C4-2B (cell line): ENCODE measurements around the gene SERP2.

Experiments used
- H3K27ac ChIP-seq: fragments of 450-650 bp; 2 replicates; pipeline ENCODE4 v1.5.1; 2017
- ZFX ChIP-seq: fragments of 450-650 bp; IDR thresholded peaks from 2 replicates; pipeline ENCODE4 v1.6.1; 2017
- TF ChIP-seq, protein P1 (sequence below): fragments of 450-650 bp; conservative IDR thresholded peaks from 2 replicates; pipeline ENCODE4 v1.5.1; 2017; ENCODE audit warnings: mild to moderate bottlenecking

The SERP2 gene

DNA sequence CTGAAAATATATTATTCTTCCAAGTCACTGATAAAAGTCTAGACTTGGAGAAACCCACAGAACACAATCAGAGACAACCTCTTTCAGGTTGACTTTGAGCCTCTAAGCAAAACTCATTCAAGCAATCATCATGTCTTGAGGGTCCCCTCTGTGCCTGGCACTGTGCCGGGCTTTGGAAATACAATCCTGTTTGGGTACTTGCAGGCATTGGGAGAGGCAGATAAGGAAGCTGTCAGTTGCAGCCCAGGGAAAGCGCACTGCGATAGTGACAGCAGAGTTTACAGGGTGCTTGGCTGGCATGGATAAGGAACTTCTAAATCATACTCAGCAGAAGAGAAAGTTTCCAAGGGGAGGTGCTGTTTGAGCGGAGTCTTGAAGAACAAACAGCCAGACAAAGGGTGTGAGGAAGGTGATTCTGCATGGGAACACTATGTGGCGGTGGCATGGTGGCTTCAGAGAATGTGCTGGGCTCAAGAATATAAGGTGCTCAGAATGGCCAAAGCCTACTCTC lies 9.1 kb downstream of the SERP2 start:
- TF ChIP-seq, protein P1, sequence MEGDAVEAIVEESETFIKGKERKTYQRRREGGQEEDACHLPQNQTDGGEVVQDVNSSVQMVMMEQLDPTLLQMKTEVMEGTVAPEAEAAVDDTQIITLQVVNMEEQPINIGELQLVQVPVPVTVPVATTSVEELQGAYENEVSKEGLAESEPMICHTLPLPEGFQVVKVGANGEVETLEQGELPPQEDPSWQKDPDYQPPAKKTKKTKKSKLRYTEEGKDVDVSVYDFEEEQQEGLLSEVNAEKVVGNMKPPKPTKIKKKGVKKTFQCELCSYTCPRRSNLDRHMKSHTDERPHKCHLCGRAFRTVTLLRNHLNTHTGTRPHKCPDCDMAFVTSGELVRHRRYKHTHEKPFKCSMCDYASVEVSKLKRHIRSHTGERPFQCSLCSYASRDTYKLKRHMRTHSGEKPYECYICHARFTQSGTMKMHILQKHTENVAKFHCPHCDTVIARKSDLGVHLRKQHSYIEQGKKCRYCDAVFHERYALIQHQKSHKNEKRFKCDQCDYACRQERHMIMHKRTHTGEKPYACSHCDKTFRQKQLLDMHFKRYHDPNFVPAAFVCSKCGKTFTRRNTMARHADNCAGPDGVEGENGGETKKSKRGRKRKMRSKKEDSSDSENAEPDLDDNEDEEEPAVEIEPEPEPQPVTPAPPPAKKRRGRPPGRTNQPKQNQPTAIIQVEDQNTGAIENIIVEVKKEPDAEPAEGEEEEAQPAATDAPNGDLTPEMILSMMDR, result no peak
- TF ChIP-seq ZFX, result no peak
- no peak overlapping the region for H3K27ac ChIP-seq

DNA sequence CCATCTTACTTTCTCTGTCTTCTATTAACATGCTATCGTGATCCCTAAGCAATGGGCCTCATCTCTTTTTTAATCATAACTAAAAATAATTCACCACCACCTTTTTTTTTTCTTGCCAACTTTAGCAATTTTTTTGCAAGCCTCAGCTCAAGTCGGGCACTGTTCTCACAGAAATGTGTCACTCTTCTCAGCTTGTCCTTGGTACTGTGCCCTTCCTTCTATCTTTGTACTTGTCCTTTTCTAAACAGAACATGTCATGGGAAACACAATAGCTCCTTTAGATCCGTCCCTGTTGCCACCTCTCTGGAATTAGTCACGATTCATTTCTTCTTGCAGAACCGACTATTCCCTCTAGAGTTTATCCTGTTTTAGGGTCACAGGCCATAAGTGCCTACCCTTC lies 10.3 kb downstream of the SERP2 start:
- no peak overlapping the region for H3K27ac ChIP-seq
- TF ChIP-seq, protein P1, result no peak
- TF ChIP-seq ZFX, result no peak

- no peak overlapping the region for H3K27ac ChIP-seq
- TF ChIP-seq, protein P1, result no peak
- TF ChIP-seq ZFX, result no peak
Measured at GRCh38 chr13:44384778-44385177, 11.2 kb downstream of the SERP2 start.

DNA sequence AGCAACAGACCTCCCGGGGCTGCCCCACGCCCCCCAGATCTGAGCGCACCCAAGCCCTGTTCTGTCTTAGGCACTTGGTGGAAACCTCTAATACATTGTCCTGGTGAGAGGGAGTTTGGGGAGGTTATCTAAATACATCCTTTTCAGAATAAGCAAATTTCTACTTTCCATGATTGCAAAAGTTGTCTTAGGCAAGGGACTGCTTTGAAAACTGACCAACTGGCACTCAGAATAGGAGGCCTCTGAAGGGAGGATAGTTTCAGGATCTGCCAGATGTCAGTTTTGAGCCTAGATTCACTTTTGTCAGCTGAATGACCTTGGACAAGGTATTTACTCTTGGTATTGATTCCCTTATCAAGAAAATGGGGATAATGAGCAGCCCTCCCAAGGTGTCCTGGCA lies 11.8 kb downstream of the SERP2 start:
- no peak overlapping the region for H3K27ac ChIP-seq
- no peak for TF ChIP-seq ZFX
- TF ChIP-seq, protein P1, result no peak

GRCh38 chr13:44385847-44386246 lies 12.2 kb downstream of the SERP2 start:
- no peak overlapping the region for H3K27ac ChIP-seq
- no peak for TF ChIP-seq ZFX
- TF ChIP-seq, protein P1, result no peak

DNA sequence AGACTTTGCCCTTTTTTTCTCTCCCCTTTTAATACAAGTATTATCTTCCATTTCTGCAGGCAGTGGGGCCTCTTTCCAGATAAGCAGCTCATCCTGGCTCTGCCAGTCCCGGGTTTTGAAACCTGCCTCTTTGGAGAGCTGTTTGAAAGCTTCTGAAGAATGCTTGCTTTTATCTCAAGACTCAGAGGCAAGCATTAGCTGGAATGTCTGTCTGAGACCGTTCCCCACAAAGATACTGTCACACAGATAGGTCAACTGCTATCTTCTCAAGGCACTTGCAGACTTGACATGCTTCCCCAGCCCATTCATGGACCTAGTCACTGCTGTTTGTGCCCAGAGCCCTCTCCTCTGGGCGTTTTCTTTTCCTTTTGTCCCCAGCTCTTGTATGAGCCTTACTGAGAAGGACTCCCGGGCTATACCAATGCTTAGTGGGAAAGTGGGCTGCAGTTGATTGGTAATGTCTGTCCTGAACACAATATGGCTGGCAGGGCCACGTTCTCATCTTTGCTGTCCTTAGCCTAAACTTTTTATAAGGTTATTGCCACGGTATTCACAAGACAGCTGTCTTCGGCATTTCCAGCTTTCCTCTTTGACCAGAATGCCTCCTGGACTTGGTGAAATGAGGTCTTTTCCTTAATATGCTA lies 13.4 kb downstream of the SERP2 start:
- TF ChIP-seq, protein P1, result no peak
- no peak for TF ChIP-seq ZFX
- no peak overlapping the region for H3K27ac ChIP-seq

DNA sequence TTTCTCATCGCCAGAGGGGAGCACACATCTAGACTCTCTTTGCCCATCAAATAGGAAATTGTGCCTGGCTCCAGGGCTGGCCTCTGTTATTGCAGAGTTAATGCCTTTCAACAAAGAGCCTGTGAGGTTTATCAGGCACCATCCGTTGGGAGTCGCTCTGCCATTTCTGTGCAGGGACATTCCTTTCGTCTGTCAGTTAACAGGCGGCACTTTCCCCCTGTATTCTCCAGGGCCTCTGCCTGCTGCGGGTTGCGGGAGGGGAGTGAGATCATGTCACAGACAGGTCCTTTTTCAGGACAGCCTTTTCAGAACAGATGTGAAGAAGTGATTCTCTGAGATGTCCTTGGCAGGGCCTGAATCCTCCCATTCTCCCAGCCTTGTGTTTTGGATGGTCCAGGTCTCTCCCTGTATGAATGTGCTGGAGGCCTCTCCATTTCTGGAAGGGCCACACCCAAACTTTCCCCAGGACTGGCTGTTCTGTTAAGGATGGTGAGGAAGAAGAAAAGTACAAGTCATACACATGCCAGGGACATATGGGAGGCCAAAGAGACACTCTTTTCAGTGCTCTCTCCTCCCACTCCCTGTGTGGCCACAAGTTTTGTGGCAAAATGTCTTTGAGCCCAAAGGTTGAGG lies 14.9 kb downstream of the SERP2 start:
- H3K27ac ChIP-seq, result no peak overlapping the region
- TF ChIP-seq, protein P1, result no peak
- no peak for TF ChIP-seq ZFX
